Stomach (tissue), 9 donors: ENCODE data around the gene MDFI. TPM values are rescaled to one million over a fixed set of nuclear protein-coding genes. Genes with fewer than 3 reads are reported as not detected.
"Not testable (repeated sequence)": the region's sequence is repeated elsewhere in the genome, so short reads cannot be mapped to it uniquely, and the experiment has no call there.

Source experiments
- DNase-seq, 2 donors: peaks; one replicate each; pipeline versions ENCODE4 v3.0.0 to v3.0.0-alpha.2; 2013 to 2019
- H3K27ac ChIP-seq, 5 donors: fragments of 200-600 bp in 4 of 5; sonication (generic) in 4 of 5; one replicate each; pipeline ENCODE4 v1.5.1; 2013 to 2019; ENCODE audit warnings: mild to moderate bottlenecking in 1 of 5, moderate library complexity in 1 of 5
- H3K27me3 ChIP-seq, 3 donors: fragments of 200-600 bp; sonication (generic); one replicate each; pipeline ENCODE4 v1.5.1; 2017 to 2019; ENCODE audit warnings: mixed run types in 1 of 3
- H3K36me3 ChIP-seq, 4 donors: fragments of 200-600 bp; sonication (generic); 1 replicate in 3 of 4; 2 replicates in 1 of 4; pipeline ENCODE4 v1.5.1; 2016 to 2019
- H3K4me1 ChIP-seq, 4 donors: fragments of 200-600 bp; sonication (generic); one replicate each; pipeline ENCODE4 v1.5.1; 2016 to 2019
- H3K4me3 ChIP-seq, 4 donors: fragments of 200-600 bp; sonication (generic) in 3 of 4; one replicate each; pipeline ENCODE4 v1.5.1; 2016 to 2019; ENCODE audit warnings: mild to moderate bottlenecking in 1 of 4
- H3K9me3 ChIP-seq, 4 donors: fragments of 200-600 bp; sonication (generic); one replicate each; pipeline ENCODE4 v1.5.1; 2016 to 2019
- CTCF ChIP-seq, 7 experiments: fragments of 450-650 bp in 4 of 7; fragments of 200-600 bp in 3 of 7; sonication (generic) in 3 of 7; IDR thresholded peaks; one replicate each; pipeline ENCODE4 v1.5.1; 2016 to 2019; ENCODE audit warnings: antibody characterized with exemption in 7 of 7, control low read depth in 2 of 7, mild to moderate bottlenecking in 1 of 7
- EP300 ChIP-seq: sonication (generic); formaldehyde crosslinking; IDR thresholded peaks from one replicate; pipeline ENCODE4 v1.6.1; 2017; ENCODE audit warnings: antibody characterized with exemption
- POLR2A ChIP-seq, 4 donors: fragments of 450-650 bp; IDR thresholded peaks; one replicate each; pipeline ENCODE4 v1.6.1; 2016; ENCODE audit warnings: antibody characterized with exemption in 4 of 4, control low read depth in 2 of 4, mild to moderate bottlenecking in 1 of 4, moderate library complexity in 1 of 4
- POLR2AphosphoS5 ChIP-seq, 3 donors: sonication (generic); formaldehyde crosslinking; IDR thresholded peaks; one replicate each; pipeline ENCODE4 v1.6.1; 2016; ENCODE audit warnings: antibody characterized with exemption in 3 of 3
- WGBS, 5 donors: extraction: QIAGEN DNeasy Blood & Tissue Kit in 3 of 5; methylation state at CpG; one replicate each; pipeline versions ENCODE4 v1.1.5 to v1.1.7; 2013 to 2018; 5-methylcytosine and 5-hydroxymethylcytosine counted together
- intact Hi-C: fragments of 100-400 bp; cut with DNase I; formaldehyde crosslinking; loops from one replicate; pipeline ENCODE4 v1.15.1; 2023; ENCODE audit warnings: low total_unique reads
- polyA plus RNA-seq, 3 donors: library from polyadenylated mRNA; stranded (reverse); fragments of 200-250 nt; gene quantifications; one replicate each; pipeline ENCODE4 v1.2.3, GENCODE V29; 2013
- total RNA-seq, 5 donors: library from RNA; depleted of rRNA; stranded (reverse); fragments of >200 nt; gene quantifications; one replicate each; pipeline versions ENCODE4 v1.1.0 to v1.2.3, GENCODE V29; 2014 to 2016
- donor health status: healthy with polysubstance abuse.
- donor health status: Bipolar disorder and iron deficiency.
- donor health status: healthy.

Gene MDFI
- total and polyA plus RNA-seq, 8 donors: 3.7 to 17.2 (median 8.3) TPM; not detected in 1

- DNase-seq: no peak
- Histone ChIP-seq H3K9me3 (peaks cover 0 to 5% (median 1%) of the 10 kb centered on the region in 4 donors), H3K36me3 (no peaks in the 10 kb centered on the region), H3K4me3 (no peak overlapping the region), H3K4me1 (peaks cover 0 to under 1% (median 0%) of the 10 kb centered on the region in 4 donors), H3K27ac (no peak overlapping the region), H3K27me3 (peaks cover 0 to 7% (median 0%) of the 10 kb centered on the region in 3 donors)
- intact Hi-C loops: no loop called here
- WGBS, 5 donors: 80 to 86% (median 84%) methylated on average over 9 to 11 of the region's 11 CpGs
- TF ChIP-seq POLR2AphosphoS5 (IDR thresholded peaks at IDR 0.05): no peak
- no peak for TF ChIP-seq POLR2A (IDR thresholded peaks at IDR 0.05)
- TF ChIP-seq CTCF (IDR thresholded peaks at IDR 0.05): no peak
- TF ChIP-seq EP300: no peak
Observed at GRCh38 chr6:41608443-41609151, 29.7 kb upstream of the MDFI start.

GRCh38 chr6:41614715-41615114, 23.6 kb upstream of the MDFI start:
- peaks cover 0 to 4% (median 0%) of the 10 kb centered on the region in 3 donors for H3K27me3 ChIP-seq
- WGBS, 5 donors: 85 to 96% (median 93%) methylated on average over 2 of the region's 2 CpGs
- intact Hi-C loops: no loop called here
- H3K4me3 ChIP-seq: no peak overlapping the region
- no peaks in the 10 kb centered on the region for H3K36me3 ChIP-seq
- H3K9me3 ChIP-seq: peaks cover 0 to 5% (median 3%) of the 10 kb centered on the region in 4 donors
- TF ChIP-seq CTCF (IDR thresholded peaks at IDR 0.05) (no peak), POLR2AphosphoS5 (IDR thresholded peaks at IDR 0.05) (no peak), EP300 (no peak), POLR2A (IDR thresholded peaks at IDR 0.05) (no peak)
- no peak overlapping the region for H3K27ac ChIP-seq
- no peak for DNase-seq
- H3K4me1 ChIP-seq: no peaks in the 10 kb centered on the region

- no peak for TF ChIP-seq POLR2A (IDR thresholded peaks at IDR 0.05)
- no peak for TF ChIP-seq CTCF (IDR thresholded peaks at IDR 0.05)
- 78 to 84% (median 81%) methylated on average over 7 of the region's 7 CpGs for WGBS, 5 donors
- Histone ChIP-seq H3K4me3 (no peak overlapping the region), H3K9me3 (peaks cover 0 to 5% (median 3%) of the 10 kb centered on the region in 4 donors), H3K27me3 (peaks cover 0 to 4% (median 0%) of the 10 kb centered on the region in 3 donors), H3K4me1 (no peaks in the 10 kb centered on the region), H3K36me3 (no peaks in the 10 kb centered on the region), H3K27ac (no peak overlapping the region)
- DNase-seq: no peak
- intact Hi-C loops: no loop called here
Observed at GRCh38 chr6:41615311-41615710, 23.0 kb upstream of the MDFI start.

- DNase-seq: no peak
- peaks cover 0 to 4% (median 0%) of the 10 kb centered on the region in 3 donors for H3K27me3 ChIP-seq
- 68 to 87% (median 76%) methylated on average over 3 of the region's 3 CpGs for WGBS, 5 donors
- intact Hi-C loops: no loop called here
- H3K4me3 ChIP-seq: no peak overlapping the region
- H3K36me3 ChIP-seq: no peaks in the 10 kb centered on the region
- TF ChIP-seq POLR2AphosphoS5 (IDR thresholded peaks at IDR 0.05): no peak
- TF ChIP-seq CTCF (IDR thresholded peaks at IDR 0.05): no peak
- no peak for TF ChIP-seq EP300
- TF ChIP-seq POLR2A (IDR thresholded peaks at IDR 0.05): no peak
- peaks cover 0 to 18% (median 7%) of the 10 kb centered on the region in 4 donors for H3K9me3 ChIP-seq
- H3K4me1 ChIP-seq: no peaks in the 10 kb centered on the region
- H3K27ac ChIP-seq: no peak overlapping the region
Observed at GRCh38 chr6:41618598-41618997, 19.7 kb upstream of the MDFI start.

- DNase-seq, H3K4me3 ChIP-seq, H3K27me3 ChIP-seq, H3K27ac ChIP-seq, intact Hi-C loops, H3K4me1 ChIP-seq, H3K36me3 ChIP-seq: not testable (repeated sequence)
- H3K9me3 ChIP-seq: peaks cover 0 to 15% (median 7%) of the 10 kb centered on the region in 4 donors
- 72 to 82% (median 77%) methylated on average over 4 of the region's 4 CpGs for WGBS, 5 donors
Observed at GRCh38 chr6:41619193-41619592, 19.1 kb upstream of the MDFI start.
